ENCODE measurements around the gene CPEB4. TPM values are rescaled to one million over a fixed set of nuclear protein-coding genes. Genes with fewer than 3 reads are reported as not detected.

The CPEB4 gene
- polyA plus RNA-seq, 2 donors: 10.3 to 12.4 TPM

- Histone ChIP-seq H3K27me3 (ENCODE audit: control insufficient read depth in 1 of 2, insufficient read depth in 2 of 2, low read length in 2 of 2) (no peaks in the 10 kb centered on the region), H3K27ac (ENCODE audit: low read depth in 2 of 2, low read length in 1 of 2) (no peak within 1 kb of the TSS), H3K4me3 (ENCODE audit: low read depth in 1 of 2, low read length in 2 of 2) (no peak within 1 kb of the TSS), H3K4me1 (ENCODE audit: control insufficient read depth in 2 of 2, insufficient read depth in 2 of 2, low read length in 1 of 2) (no peaks in the 10 kb centered on the region), H3K9me3 (ENCODE audit: control insufficient read depth in 2 of 2, insufficient read depth in 1 of 2, low read depth in 1 of 2, low read length in 1 of 2) (no peaks in the 10 kb centered on the region), H3K36me3 (ENCODE audit: control insufficient read depth in 2 of 2, insufficient read depth in 2 of 2, low read length in 1 of 2) (no peaks in the 10 kb centered on the region)
- 93 to 95% methylated on average over 51 of the region's 51 CpGs for WGBS, 2 donors
These were observed 100.6 kb downstream of the CPEB4 start, which contains the start of gene C5orf47 for GRCh38 chr5:173988554-173989431. Gene C5orf47, plus strand, starts transcription at chr5:173989170. Its CDS starts 94 bp downstream, at chr5:173989264.

- no peaks in the 10 kb centered on the region for H3K36me3 ChIP-seq (ENCODE audit: control insufficient read depth in 2 of 2, insufficient read depth in 2 of 2, low read length in 1 of 2)
- H3K27ac ChIP-seq (ENCODE audit: low read depth in 2 of 2, low read length in 1 of 2): no peak overlapping the region
- H3K27me3 ChIP-seq (ENCODE audit: control insufficient read depth in 1 of 2, insufficient read depth in 2 of 2, low read length in 2 of 2): no peaks in the 10 kb centered on the region
- H3K9me3 ChIP-seq (ENCODE audit: control insufficient read depth in 2 of 2, insufficient read depth in 1 of 2, low read depth in 1 of 2, low read length in 1 of 2): no peaks in the 10 kb centered on the region
- no peaks in the 10 kb centered on the region for H3K4me1 ChIP-seq (ENCODE audit: control insufficient read depth in 2 of 2, insufficient read depth in 2 of 2, low read length in 1 of 2)
- H3K4me3 ChIP-seq (ENCODE audit: low read depth in 1 of 2, low read length in 2 of 2): no peak overlapping the region
- WGBS, 2 donors: 94 to 95% methylated on average over 32 to 41 of the region's 41 CpGs
These were observed 101.4 kb downstream of the CPEB4 start for GRCh38 chr5:173989432-173990082.

DNA sequence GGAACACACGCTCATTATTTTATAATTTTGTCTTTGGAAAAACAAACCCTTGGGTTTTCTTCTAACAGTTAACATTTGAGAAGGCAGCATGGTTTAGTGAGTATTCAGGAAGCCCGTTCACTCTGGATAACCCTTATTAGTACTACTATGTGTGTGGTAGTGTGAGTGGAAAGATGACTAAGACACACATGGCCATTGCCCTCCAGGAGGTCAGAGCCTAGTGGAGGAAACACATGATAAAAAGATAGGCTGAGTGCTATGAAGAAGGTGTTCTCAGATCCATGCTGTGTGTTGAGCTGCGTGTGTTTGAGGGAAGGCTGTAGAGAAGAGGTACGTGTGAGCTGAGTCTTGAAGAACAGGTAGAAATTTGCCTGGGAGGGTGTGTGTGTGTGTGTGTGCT, 109.2 kb downstream of the CPEB4 start:
- Histone ChIP-seq H3K27me3 (ENCODE audit: control insufficient read depth in 1 of 2, insufficient read depth in 2 of 2, low read length in 2 of 2) (no peaks in the 10 kb centered on the region), H3K9me3 (ENCODE audit: control insufficient read depth in 2 of 2, insufficient read depth in 1 of 2, low read depth in 1 of 2, low read length in 1 of 2) (no peaks in the 10 kb centered on the region), H3K27ac (ENCODE audit: low read depth in 2 of 2, low read length in 1 of 2) (no peak overlapping the region), H3K4me3 (ENCODE audit: low read depth in 1 of 2, low read length in 2 of 2) (no peak overlapping the region), H3K4me1 (ENCODE audit: control insufficient read depth in 2 of 2, insufficient read depth in 2 of 2, low read length in 1 of 2) (no peaks in the 10 kb centered on the region), H3K36me3 (ENCODE audit: control insufficient read depth in 2 of 2, insufficient read depth in 2 of 2, low read length in 1 of 2) (no peaks in the 10 kb centered on the region)
- 66 to 77% methylated on average over 4 of the region's 4 CpGs for WGBS, 2 donors

DNA sequence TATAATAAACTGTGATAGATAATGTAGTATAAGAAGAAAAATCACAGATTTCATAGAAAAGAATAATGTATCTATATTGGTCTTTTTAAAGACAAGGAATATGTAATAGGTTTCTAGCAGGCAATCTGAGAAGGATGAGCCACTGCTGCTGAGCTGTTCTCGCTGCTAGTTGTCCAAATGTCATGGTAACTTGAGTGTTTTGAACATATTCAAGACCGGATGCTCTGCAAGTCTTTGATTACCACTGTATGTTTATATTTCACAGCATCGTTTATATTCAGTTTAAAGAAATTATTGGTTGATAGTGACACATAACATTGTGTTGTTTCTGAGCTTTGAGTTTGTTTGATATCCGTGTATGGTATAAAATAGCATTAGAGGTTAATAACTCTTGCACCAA, 110.4 kb downstream of the CPEB4 start:
- 56% methylated on average over 4 of the region's 4 CpGs for WGBS, 2 donors
- no peaks in the 10 kb centered on the region for H3K27me3 ChIP-seq (ENCODE audit: control insufficient read depth in 1 of 2, insufficient read depth in 2 of 2, low read length in 2 of 2)
- H3K36me3 ChIP-seq (ENCODE audit: control insufficient read depth in 2 of 2, insufficient read depth in 2 of 2, low read length in 1 of 2): no peaks in the 10 kb centered on the region
- H3K9me3 ChIP-seq (ENCODE audit: control insufficient read depth in 2 of 2, insufficient read depth in 1 of 2, low read depth in 1 of 2, low read length in 1 of 2): no peaks in the 10 kb centered on the region
- H3K4me1 ChIP-seq (ENCODE audit: control insufficient read depth in 2 of 2, insufficient read depth in 2 of 2, low read length in 1 of 2): no peaks in the 10 kb centered on the region
- H3K4me3 ChIP-seq (ENCODE audit: low read depth in 1 of 2, low read length in 2 of 2): no peak overlapping the region
- H3K27ac ChIP-seq (ENCODE audit: low read depth in 2 of 2, low read length in 1 of 2): no peak overlapping the region

- no peaks in the 10 kb centered on the region for H3K9me3 ChIP-seq (ENCODE audit: control insufficient read depth in 2 of 2, insufficient read depth in 1 of 2, low read depth in 1 of 2, low read length in 1 of 2)
- 84 to 87% methylated on average over 4 of the region's 4 CpGs for WGBS, 2 donors
These were observed 111.9 kb downstream of the CPEB4 start for GRCh38 chr5:174000076-174000475.

GRCh38 chr5:174003795-174004194, 115.6 kb downstream of the CPEB4 start:
- Histone ChIP-seq H3K27ac (ENCODE audit: low read depth in 2 of 2, low read length in 1 of 2) (no peak overlapping the region), H3K27me3 (ENCODE audit: control insufficient read depth in 1 of 2, insufficient read depth in 2 of 2, low read length in 2 of 2) (no peaks in the 10 kb centered on the region), H3K4me1 (ENCODE audit: control insufficient read depth in 2 of 2, insufficient read depth in 2 of 2, low read length in 1 of 2) (no peaks in the 10 kb centered on the region), H3K9me3 (ENCODE audit: control insufficient read depth in 2 of 2, insufficient read depth in 1 of 2, low read depth in 1 of 2, low read length in 1 of 2) (no peaks in the 10 kb centered on the region), H3K4me3 (ENCODE audit: low read depth in 1 of 2, low read length in 2 of 2) (no peak overlapping the region), H3K36me3 (ENCODE audit: control insufficient read depth in 2 of 2, insufficient read depth in 2 of 2, low read length in 1 of 2) (no peaks in the 10 kb centered on the region)

More at GRCh38 chr5:174000076-174000475, 111.9 kb downstream of the CPEB4 start:
- no peak overlapping the region for H3K4me3 ChIP-seq (ENCODE audit: low read depth in 1 of 2, low read length in 2 of 2)
- H3K27ac ChIP-seq (ENCODE audit: low read depth in 2 of 2, low read length in 1 of 2): no peak overlapping the region
- no peaks in the 10 kb centered on the region for H3K27me3 ChIP-seq (ENCODE audit: control insufficient read depth in 1 of 2, insufficient read depth in 2 of 2, low read length in 2 of 2)
- H3K4me1 ChIP-seq (ENCODE audit: control insufficient read depth in 2 of 2, insufficient read depth in 2 of 2, low read length in 1 of 2): no peaks in the 10 kb centered on the region
- H3K36me3 ChIP-seq (ENCODE audit: control insufficient read depth in 2 of 2, insufficient read depth in 2 of 2, low read length in 1 of 2): no peaks in the 10 kb centered on the region

- Histone ChIP-seq H3K36me3 (ENCODE audit: control insufficient read depth in 2 of 2, insufficient read depth in 2 of 2, low read length in 1 of 2) (no peaks in the 10 kb centered on the region), H3K27me3 (ENCODE audit: control insufficient read depth in 1 of 2, insufficient read depth in 2 of 2, low read length in 2 of 2) (no peaks in the 10 kb centered on the region), H3K9me3 (ENCODE audit: control insufficient read depth in 2 of 2, insufficient read depth in 1 of 2, low read depth in 1 of 2, low read length in 1 of 2) (no peaks in the 10 kb centered on the region), H3K4me1 (ENCODE audit: control insufficient read depth in 2 of 2, insufficient read depth in 2 of 2, low read length in 1 of 2) (no peaks in the 10 kb centered on the region), H3K27ac (ENCODE audit: low read depth in 2 of 2, low read length in 1 of 2) (no peak overlapping the region), H3K4me3 (ENCODE audit: low read depth in 1 of 2, low read length in 2 of 2) (no peak overlapping the region)
- WGBS, 2 donors: 90 to 93% methylated on average over 5 of the region's 5 CpGs
These were observed 120.8 kb downstream of the CPEB4 start for GRCh38 chr5:174008922-174009321.

DNA sequence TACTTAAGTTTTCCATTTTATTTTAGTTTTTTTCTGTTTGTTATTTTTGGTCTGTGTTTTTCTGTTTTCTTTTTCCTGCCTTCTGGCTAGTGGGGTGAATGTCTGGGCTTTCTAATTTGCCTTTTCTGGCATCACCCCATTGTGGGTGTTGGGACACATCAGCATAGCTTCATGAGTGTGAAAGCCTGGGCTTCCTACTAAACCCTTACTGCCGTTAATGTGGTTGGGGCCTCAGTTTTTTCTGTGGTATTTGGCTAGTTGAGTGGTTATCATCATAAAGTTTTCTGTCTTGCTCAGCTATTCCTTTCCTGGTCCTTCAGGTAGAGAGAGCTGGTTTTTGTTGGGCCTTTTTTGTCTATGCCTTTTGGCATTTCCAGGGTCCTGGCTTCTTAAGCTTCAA, 122.2 kb downstream of the CPEB4 start:
- Histone ChIP-seq H3K4me3 (ENCODE audit: low read depth in 1 of 2, low read length in 2 of 2) (no peak overlapping the region), H3K27me3 (ENCODE audit: control insufficient read depth in 1 of 2, insufficient read depth in 2 of 2, low read length in 2 of 2) (no peaks in the 10 kb centered on the region), H3K36me3 (ENCODE audit: control insufficient read depth in 2 of 2, insufficient read depth in 2 of 2, low read length in 1 of 2) (no peaks in the 10 kb centered on the region), H3K27ac (ENCODE audit: low read depth in 2 of 2, low read length in 1 of 2) (no peak overlapping the region), H3K9me3 (ENCODE audit: control insufficient read depth in 2 of 2, insufficient read depth in 1 of 2, low read depth in 1 of 2, low read length in 1 of 2) (no peaks in the 10 kb centered on the region), H3K4me1 (ENCODE audit: control insufficient read depth in 2 of 2, insufficient read depth in 2 of 2, low read length in 1 of 2) (no peaks in the 10 kb centered on the region)
- WGBS, 2 donors: 56 to 65% methylated on average over 1 of the region's 1 CpG

DNA sequence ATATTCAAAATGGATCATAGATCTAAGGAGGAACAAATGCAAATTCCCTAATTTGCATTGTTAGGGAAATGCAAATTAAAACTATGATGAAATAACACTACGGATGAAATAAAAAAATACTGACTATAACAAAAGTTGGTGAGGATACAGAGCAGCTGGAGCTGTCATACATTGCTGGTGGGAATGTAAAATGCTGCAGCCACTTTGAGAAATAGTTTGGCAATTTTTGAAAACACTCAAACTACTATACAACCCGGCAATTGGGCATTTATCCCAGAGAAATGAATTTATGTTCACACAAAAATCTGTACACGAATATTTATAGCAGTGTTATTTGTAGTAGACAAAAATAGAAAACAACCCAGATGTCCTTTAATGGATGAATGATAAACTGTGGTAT, 123.3 kb downstream of the CPEB4 start:
- no peak overlapping the region for H3K27ac ChIP-seq (ENCODE audit: low read depth in 2 of 2, low read length in 1 of 2)
- H3K9me3 ChIP-seq (ENCODE audit: control insufficient read depth in 2 of 2, insufficient read depth in 1 of 2, low read depth in 1 of 2, low read length in 1 of 2): no peaks in the 10 kb centered on the region
- 57% methylated on average over 3 of the region's 3 CpGs for WGBS, 2 donors
- no peaks in the 10 kb centered on the region for H3K4me1 ChIP-seq (ENCODE audit: control insufficient read depth in 2 of 2, insufficient read depth in 2 of 2, low read length in 1 of 2)
- H3K27me3 ChIP-seq (ENCODE audit: control insufficient read depth in 1 of 2, insufficient read depth in 2 of 2, low read length in 2 of 2): no peaks in the 10 kb centered on the region
- H3K36me3 ChIP-seq (ENCODE audit: control insufficient read depth in 2 of 2, insufficient read depth in 2 of 2, low read length in 1 of 2): no peaks in the 10 kb centered on the region
- H3K4me3 ChIP-seq (ENCODE audit: low read depth in 1 of 2, low read length in 2 of 2): no peak overlapping the region

Measured in esophagus (tissue), 2 donors.